Germinal center (tissue), 1 donor: Measurements from ENCODE around the gene COL16A1.

ENCODE experiments used
- DNase-seq: peaks from one replicate; pipeline ENCODE4 v3.0.0; 2012; ENCODE audit warnings: mixed read lengths, low spot score

The COL16A1 gene

GRCh38 chr1:31683997-31684396, 19.8 kb downstream of the COL16A1 start:
- no peak for DNase-seq

- DNase-seq = no peak
These were observed 22.4 kb downstream of the COL16A1 start for GRCh38 chr1:31681415-31681814.

- DNase-seq = no peak
These were observed 24.1 kb downstream of the COL16A1 start for GRCh38 chr1:31679676-31680230.

GRCh38 chr1:31679091-31679490, 24.7 kb downstream of the COL16A1 start:
- DNase-seq = no peak

GRCh38 chr1:31678681-31679080, 25.1 kb downstream of the COL16A1 start:
- DNase-seq = no peak

GRCh38 chr1:31677949-31678348, 25.9 kb downstream of the COL16A1 start:
- no peak for DNase-seq

- no peak for DNase-seq
These were observed 26.4 kb downstream of the COL16A1 start for GRCh38 chr1:31677401-31677800.

- DNase-seq = no peak
These were observed 28.1 kb downstream of the COL16A1 start for GRCh38 chr1:31675756-31676155.

GRCh38 chr1:31675161-31675560, 28.7 kb downstream of the COL16A1 start:
- no peak for DNase-seq

- no peak for DNase-seq
These were observed 29.2 kb downstream of the COL16A1 start for GRCh38 chr1:31674626-31675025.

- no peak for DNase-seq
These were observed 30.4 kb downstream of the COL16A1 start for GRCh38 chr1:31673433-31673832.

GRCh38 chr1:31672986-31673385, 30.8 kb downstream of the COL16A1 start:
- no peak for DNase-seq

GRCh38 chr1:31671561-31672201, 32.1 kb downstream of the COL16A1 start:
- DNase-seq = no peak

- no peak for DNase-seq
These were observed 32.7 kb downstream of the COL16A1 start for GRCh38 chr1:31671147-31671546.

GRCh38 chr1:31670593-31670964, 33.2 kb downstream of the COL16A1 start:
- no peak for DNase-seq

GRCh38 chr1:31669786-31670592, 33.8 kb downstream of the COL16A1 start:
- peak; percentile 28 for DNase-seq

GRCh38 chr1:31669433-31669785, 34.4 kb downstream of the COL16A1 start:
- DNase-seq = no peak

- no peak for DNase-seq
These were observed 35.4 kb downstream of the COL16A1 start for GRCh38 chr1:31668303-31668883.

GRCh38 chr1:31667065-31667785, 36.6 kb downstream of the COL16A1 start:
- no peak for DNase-seq

- no peak for DNase-seq
These were observed 37.4 kb downstream of the COL16A1 start for GRCh38 chr1:31666263-31666963.

- DNase-seq = no peak
These were observed 38.5 kb downstream of the COL16A1 start for GRCh38 chr1:31665234-31665878.
